HG03060 (cell line): ENCODE measurements around the gene CBFA2T2.
"Not testable (repeated sequence)": the region's sequence is repeated elsewhere in the genome, so short reads cannot be mapped to it uniquely, and the experiment has no call there.

Experiments
- ATAC-seq: cut with Tn5 transposase; IDR thresholded peaks from one replicate; pipeline ENCODE4 v1.9.1; 2021; ENCODE audit warnings: low read depth, moderate number of reproducible peaks; ENCODE audit not compliant: unreplicated experiment

Gene CBFA2T2

DNA sequence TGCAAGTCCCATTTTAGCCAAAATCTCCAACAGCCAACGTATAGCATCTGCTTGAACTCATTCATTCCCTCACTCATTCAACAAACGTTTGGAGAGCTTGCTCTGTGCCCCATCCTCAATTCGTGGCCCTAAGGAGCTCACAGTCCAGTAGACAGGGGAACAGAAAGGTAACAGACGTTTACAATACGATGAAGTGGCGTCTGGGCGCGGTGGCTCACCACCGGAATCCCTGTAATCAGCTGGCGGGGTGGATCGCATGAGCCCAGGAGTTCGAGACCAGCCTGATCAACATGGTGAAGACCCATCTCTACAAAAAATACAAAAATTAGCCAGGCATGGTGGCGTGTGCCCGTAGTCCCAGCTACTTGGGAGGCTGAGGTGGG, 197.1 kb downstream of the CBFA2T2 start:
- ATAC-seq: no peak

- no peak for ATAC-seq
These were observed 197.5 kb downstream of the CBFA2T2 start for GRCh38 chr20:33687370-33687915.

GRCh38 chr20:33687993-33688937, 198.4 kb downstream of the CBFA2T2 start:
- no peak for ATAC-seq

DNA sequence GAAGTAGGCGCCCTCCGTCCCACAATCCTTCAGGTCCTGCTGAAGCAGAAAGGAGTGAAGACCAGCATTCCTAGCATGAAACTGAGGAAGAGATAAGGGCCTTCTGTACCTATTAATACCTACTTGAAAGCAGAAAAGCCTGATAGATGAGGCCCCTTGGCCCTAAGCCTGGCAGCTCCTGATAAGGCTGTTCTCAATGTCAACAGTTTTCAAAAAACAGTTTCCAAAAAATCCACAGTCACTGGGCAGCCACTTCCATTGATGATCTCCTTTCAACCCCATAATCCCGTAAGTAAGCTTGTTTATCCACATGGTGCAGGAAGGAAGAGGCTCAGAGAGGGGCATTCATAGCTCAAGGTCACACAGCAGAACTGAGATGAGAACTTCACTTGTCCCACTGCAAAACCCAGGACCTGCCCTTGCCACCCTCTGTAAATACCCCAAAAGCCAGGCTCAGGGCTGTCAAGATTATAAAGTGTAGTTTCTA, 199.1 kb downstream of the CBFA2T2 start:
- no peak for ATAC-seq

DNA sequence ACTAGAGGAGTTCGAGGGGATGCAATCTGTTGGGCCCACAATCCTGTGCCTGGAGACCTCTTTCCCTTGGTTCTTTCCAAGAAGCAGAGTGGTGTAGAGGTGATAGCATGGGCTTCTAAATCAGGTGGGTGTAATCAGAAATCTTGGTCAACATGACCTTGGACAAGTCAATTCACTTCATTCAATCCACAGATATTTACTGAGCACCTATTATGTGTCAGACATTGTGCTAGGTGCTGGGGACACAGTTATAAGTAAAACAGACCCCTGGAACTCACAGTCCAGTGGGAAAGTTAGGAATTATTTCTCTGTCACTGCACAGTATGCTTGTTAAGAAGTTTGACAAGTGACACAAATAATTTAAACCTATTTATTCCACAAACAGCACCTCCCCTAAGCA, 199.6 kb downstream of the CBFA2T2 start:
- no peak for ATAC-seq

DNA sequence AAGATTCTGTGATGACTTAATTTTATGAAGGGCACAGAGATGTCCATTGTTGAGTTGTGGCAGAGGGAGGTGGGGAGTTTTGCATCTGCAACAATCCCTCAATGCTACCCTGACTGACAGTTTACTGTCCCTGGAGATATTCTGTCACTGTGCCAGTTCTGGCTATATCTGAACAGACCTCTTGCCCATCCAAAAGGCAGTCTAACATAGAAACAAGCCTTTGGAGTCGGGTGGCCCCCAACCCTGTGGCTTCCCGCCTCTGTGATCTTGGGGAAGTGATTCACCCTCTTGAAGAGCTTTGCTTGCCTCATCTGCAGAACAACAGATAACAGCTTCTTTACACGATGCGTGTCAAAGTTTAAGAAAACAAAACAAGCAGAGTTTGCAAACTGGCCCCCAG, 200.1 kb downstream of the CBFA2T2 start:
- ATAC-seq: no peak

DNA sequence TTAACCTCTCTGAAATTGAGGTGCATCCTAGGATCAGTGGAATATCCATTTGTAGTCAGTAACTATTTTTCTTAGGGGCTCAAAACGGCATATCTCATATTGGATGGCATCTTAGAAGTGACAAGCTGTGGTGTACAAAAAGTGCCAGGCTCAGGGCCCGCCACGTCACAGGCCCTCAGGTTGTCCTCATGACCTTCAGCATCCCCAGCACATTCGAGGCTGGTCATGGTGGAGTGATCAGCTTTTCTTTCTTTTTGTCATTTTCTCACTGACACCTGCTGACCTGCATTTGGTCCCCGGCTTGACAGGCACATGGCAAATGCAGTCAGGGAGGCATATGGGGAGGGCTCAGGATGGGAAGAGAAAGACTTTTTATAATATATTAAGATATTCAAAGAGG, 203.4 kb downstream of the CBFA2T2 start:
- no peak for ATAC-seq

- no peak for ATAC-seq
These were observed 204.1 kb downstream of the CBFA2T2 start for GRCh38 chr20:33693741-33694638.

DNA sequence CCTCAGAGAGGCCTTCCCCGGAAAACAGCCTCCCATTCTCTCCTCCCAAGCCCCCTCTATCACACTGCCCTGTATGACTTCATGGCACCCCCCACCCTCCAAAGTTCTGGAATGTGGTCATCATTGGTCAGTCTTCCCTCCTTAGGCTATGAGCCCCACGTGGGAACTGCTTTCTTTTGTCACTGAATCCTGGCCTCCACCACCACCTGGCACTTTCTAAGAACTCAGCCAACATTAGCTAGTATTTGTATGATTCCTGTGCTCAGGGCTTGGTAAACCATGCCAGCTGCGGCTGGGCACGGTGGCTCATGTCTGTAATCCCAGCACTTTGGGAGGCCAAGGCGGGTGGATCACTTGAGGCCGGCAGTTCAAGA, 204.7 kb downstream of the CBFA2T2 start:
- ATAC-seq: no peak

DNA sequence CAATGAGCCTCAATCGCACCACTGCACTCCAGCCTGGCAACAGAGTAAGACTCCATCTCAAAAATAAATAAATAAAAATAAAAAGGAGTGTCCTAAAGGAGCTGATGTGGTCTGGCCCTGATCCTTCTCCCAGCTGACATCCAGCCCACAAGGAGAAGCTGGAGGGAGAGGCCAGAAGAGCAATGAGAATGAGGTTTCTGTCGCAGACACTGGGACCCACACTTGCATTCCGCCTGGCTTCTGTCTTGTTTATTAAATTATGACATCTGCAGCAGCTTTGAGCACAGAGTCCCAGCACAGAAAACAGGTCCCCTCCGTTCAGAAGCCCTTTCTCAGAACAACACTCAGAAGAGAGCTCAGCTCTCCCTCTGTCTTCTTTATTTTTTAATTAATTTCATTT, 206.6 kb downstream of the CBFA2T2 start:
- ATAC-seq: no peak

DNA sequence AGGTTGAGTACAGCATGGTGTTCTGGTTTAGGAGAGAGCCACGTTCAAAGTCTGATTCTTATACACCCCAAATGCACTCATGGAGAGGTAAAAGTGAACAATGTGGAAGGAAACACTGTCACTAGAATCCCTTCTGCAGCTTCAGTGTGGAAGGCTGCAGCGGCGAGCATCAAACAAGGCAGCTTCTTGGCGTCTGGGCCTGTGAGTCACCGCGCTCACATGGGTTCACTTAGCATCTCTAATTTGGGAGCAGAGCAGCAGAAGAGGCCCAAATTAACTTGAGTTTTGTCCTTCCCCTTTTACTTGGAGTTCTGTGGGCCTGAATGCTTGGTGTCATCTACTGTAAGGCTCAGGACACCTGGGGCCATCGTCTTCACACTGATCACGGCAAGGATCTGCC, 207.2 kb downstream of the CBFA2T2 start:
- ATAC-seq: no peak

- ATAC-seq: not testable (repeated sequence)
These were observed 209.1 kb downstream of the CBFA2T2 start for GRCh38 chr20:33698966-33699365.
